IMR-90 (cell line): ENCODE data around the gene LRRC47. TPM values are rescaled to one million over a fixed set of nuclear protein-coding genes. Genes with fewer than 3 reads are reported as not detected.

Source experiments
- ATAC-seq: fragments of 200-7000 bp; cut with Tn5 transposase; 2 replicates; pipeline ENCODE4 v1.9.1; 2020; ENCODE audit warnings: low read depth, mild to moderate bottlenecking, moderate library complexity
- BruUV-seq: library from RNA; stranded (reverse); fragments of 400-500 nt; replicated peaks from 2 replicates; lab custom pipeline; 2021; lab: Mats Ljungman, UMichigan
- CTCF ChIA-PET: fragments of 300-600 bp; formaldehyde crosslinking; extraction: SDS; loops from one replicate; lab custom pipeline; 2021; ENCODE audit warnings: antibody characterized with exemption; lab: Yijun Ruan, JAX
- POLR2A ChIA-PET: fragments of 300-600 bp; sonication (Branson Sonifier 250); formaldehyde crosslinking; loops from one replicate; lab custom pipeline; 2022; ENCODE audit warnings: antibody characterized with exemption; ENCODE audit not compliant: unreplicated experiment; lab: Charles Lee
- DNase-seq: peaks from one replicate; pipeline ENCODE4 v3.0.0; 2013
- H2AFZ ChIP-seq: replicated peaks from 2 replicates; pipeline ENCODE3; 2013; ENCODE audit warnings: low read length, mild to moderate bottlenecking; ENCODE audit not compliant: poor library complexity
- H2AK5ac ChIP-seq: 2 replicates; pipeline ENCODE4 v1.6.1; 2013; ENCODE audit warnings: low read depth, low read length, inconsistent platforms
- H2AK9ac ChIP-seq: replicated peaks from 2 replicates; pipeline ENCODE3; 2013; ENCODE audit warnings: mild to moderate bottlenecking, low read depth, low read length, moderate library complexity; ENCODE audit not compliant: poor library complexity
- H2BK120ac ChIP-seq: 2 replicates; pipeline ENCODE4 v1.6.1; 2013; ENCODE audit warnings: low read depth, low read length, inconsistent platforms
- H2BK15ac ChIP-seq: 3 replicates; pipeline ENCODE4 v1.6.1; 2013; ENCODE audit warnings: low read depth, low read length, inconsistent platforms
- H2BK20ac ChIP-seq: 2 replicates; pipeline ENCODE4 v1.6.1; 2013; ENCODE audit warnings: low read depth, mild to moderate bottlenecking, inconsistent platforms, low read length, moderate library complexity
- H2BK5ac ChIP-seq: 2 replicates; pipeline ENCODE4 v1.6.1; 2013; ENCODE audit warnings: mild to moderate bottlenecking, low read depth, low read length, inconsistent platforms; ENCODE audit not compliant: poor library complexity, severe bottlenecking
- H3K14ac ChIP-seq: replicated peaks from 2 replicates; pipeline ENCODE4 v1.6.1; 2013; ENCODE audit warnings: low read depth, low read length, inconsistent platforms
- H3K18ac ChIP-seq: 2 replicates; pipeline ENCODE4 v1.6.1; 2013; ENCODE audit warnings: low read depth, low read length, control low read depth
- H3K23ac ChIP-seq: 2 replicates; pipeline ENCODE4 v1.6.1; 2013; ENCODE audit warnings: low read depth, low read length, inconsistent platforms
- H3K27ac ChIP-seq: 2 replicates; pipeline ENCODE4 v1.5.1; 2013; ENCODE audit warnings: mild to moderate bottlenecking, control low read depth, low read length; ENCODE audit not compliant: insufficient read depth
- H3K27me3 ChIP-seq: 2 replicates; pipeline ENCODE4 v1.6.1; 2013; ENCODE audit warnings: low read length; ENCODE audit not compliant: control insufficient read depth, insufficient read depth
- H3K36me3 ChIP-seq: 2 replicates; pipeline ENCODE4 v1.6.1; 2013; ENCODE audit warnings: low read length, mixed read lengths; ENCODE audit not compliant: control insufficient read depth, insufficient read depth
- H3K4ac ChIP-seq: 2 replicates; pipeline ENCODE4 v1.6.1; 2013; ENCODE audit warnings: low read depth, low read length, inconsistent platforms
- H3K4me1 ChIP-seq: 2 replicates; pipeline ENCODE4 v1.6.1; 2013; ENCODE audit warnings: low read length, mixed read lengths; ENCODE audit not compliant: control insufficient read depth, insufficient read depth
- H3K4me2 ChIP-seq: 2 replicates; pipeline ENCODE4 v1.6.1; 2013; ENCODE audit warnings: low read depth, mild to moderate bottlenecking, control low read depth, low read length, moderate library complexity
- H3K4me3 ChIP-seq: 2 replicates; pipeline ENCODE4 v1.5.1; 2013; ENCODE audit warnings: low read depth, mild to moderate bottlenecking, control low read depth, low read length, moderate library complexity; ENCODE audit not compliant: insufficient read depth
- H3K56ac ChIP-seq: 2 replicates; pipeline ENCODE4 v1.6.1; 2013; ENCODE audit warnings: low read length, inconsistent platforms; ENCODE audit not compliant: insufficient read depth; ENCODE audit errors: extremely low read depth
- H3K79me1 ChIP-seq, 2 experiments: 2 replicates each; pipeline ENCODE4 v1.6.1; 2013; ENCODE audit warnings: low read length in 2 of 2, inconsistent platforms in 1 of 2, low read depth in 1 of 2
- H3K9ac ChIP-seq: 2 replicates; pipeline ENCODE4 v1.6.1; 2013; ENCODE audit warnings: low read depth, low read length, control low read depth
- H3K9me1 ChIP-seq: 2 replicates; pipeline ENCODE4 v1.6.1; 2013; ENCODE audit warnings: low read length, inconsistent platforms; ENCODE audit not compliant: insufficient read depth
- H3K9me3 ChIP-seq: 2 replicates; pipeline ENCODE4 v1.6.1; 2013; ENCODE audit warnings: low read length; ENCODE audit not compliant: control insufficient read depth, insufficient read depth
- H4K20me1 ChIP-seq: 2 replicates; pipeline ENCODE4 v1.6.1; 2013; ENCODE audit warnings: low read length, inconsistent platforms; ENCODE audit not compliant: insufficient read depth
- H4K5ac ChIP-seq: 2 replicates; pipeline ENCODE4 v1.6.1; 2013; ENCODE audit warnings: mild to moderate bottlenecking, low read depth, low read length, control low read depth
- H4K8ac ChIP-seq, 2 experiments: 2 replicates each; pipeline ENCODE4 v1.6.1; 2013; ENCODE audit warnings: low read depth in 2 of 2, low read length in 2 of 2, control low read depth in 1 of 2, inconsistent platforms in 1 of 2
- H4K91ac ChIP-seq: 2 replicates; pipeline ENCODE4 v1.6.1; 2013; ENCODE audit warnings: low read depth, low read length, inconsistent platforms; ENCODE audit not compliant: insufficient read depth
- BHLHE40 ChIP-seq: fragments of 150-350 bp; IDR thresholded peaks from 2 replicates; pipeline ENCODE4 v1.6.1; 2016; ENCODE audit warnings: mild to moderate bottlenecking, low read depth, low read length
- CHD1 ChIP-seq: IDR thresholded peaks from 2 replicates; pipeline ENCODE4 v1.6.1; 2012; ENCODE audit warnings: low read depth, low read length, improper control_type of control experiment
- POLR2A ChIP-seq: IDR thresholded peaks from 2 replicates; pipeline ENCODE4 v1.6.1; 2012; ENCODE audit warnings: mild to moderate bottlenecking, low read depth, low read length
- RFX5 ChIP-seq: IDR thresholded peaks from 2 replicates; pipeline ENCODE4 v1.8.0; 2012; ENCODE audit warnings: low read depth, mild to moderate bottlenecking, low read length, moderate library complexity
- SMC3 ChIP-seq: fragments of 150-350 bp; IDR thresholded peaks from 2 replicates; pipeline ENCODE4 v1.6.1; 2016; ENCODE audit warnings: low read depth, mild to moderate bottlenecking, antibody characterized with exemption, low read length, moderate library complexity
- WGBS, 2 experiments: methylation state at CpG; one replicate each; pipeline versions ENCODE4 v1.1.5 to v1.1.7; 2013; ENCODE audit warnings: missing lambda C conversion rate in 2 of 2; ENCODE audit not compliant: insufficient read length in 1 of 2; ENCODE audit errors: extremely low coverage in 2 of 2; 5-methylcytosine and 5-hydroxymethylcytosine counted together
- dilution Hi-C: fragments of 300-500 bp; cut with HindIII; formaldehyde crosslinking; loops from one replicate; pipeline ENCODE4 v1.14.3; 2018; ENCODE audit warnings: low sequenced_read_pairs; ENCODE audit not compliant: unreplicated experiment
- in situ Hi-C: fragments of 300-500 bp; cut with MboI; formaldehyde crosslinking; loops from 3 replicates; pipeline ENCODE4 v1.14.3; 2019; ENCODE audit warnings: low sequenced_read_pairs, inconsistent platforms, mixed read lengths
- intact Hi-C: fragments of 100-400 bp; cut with micrococcal nuclease; formaldehyde crosslinking; loops from 2 replicates; pipeline ENCODE4 v1.10.0; 2022
- polyA plus RNA-seq, 3 experiments: library from polyadenylated mRNA; depleted of rRNA; stranded (reverse); fragments of >200 nt; gene quantifications; 2 replicates each; pipeline ENCODE4 v1.2.3, GENCODE V29; 2012; ENCODE audit warnings: low replicate concordance in 1 of 3
- total RNA-seq: library from RNA; depleted of rRNA; stranded (reverse); fragments of >200 nt; gene quantifications from 2 replicates; pipeline ENCODE4 v1.2.3, GENCODE V29; 2012

Gene LRRC47
- total and polyA plus RNA-seq, 2 of the 4 experiments (the other 2 are of a cell fraction) = 15.2 to 19.7 TPM

DNA sequence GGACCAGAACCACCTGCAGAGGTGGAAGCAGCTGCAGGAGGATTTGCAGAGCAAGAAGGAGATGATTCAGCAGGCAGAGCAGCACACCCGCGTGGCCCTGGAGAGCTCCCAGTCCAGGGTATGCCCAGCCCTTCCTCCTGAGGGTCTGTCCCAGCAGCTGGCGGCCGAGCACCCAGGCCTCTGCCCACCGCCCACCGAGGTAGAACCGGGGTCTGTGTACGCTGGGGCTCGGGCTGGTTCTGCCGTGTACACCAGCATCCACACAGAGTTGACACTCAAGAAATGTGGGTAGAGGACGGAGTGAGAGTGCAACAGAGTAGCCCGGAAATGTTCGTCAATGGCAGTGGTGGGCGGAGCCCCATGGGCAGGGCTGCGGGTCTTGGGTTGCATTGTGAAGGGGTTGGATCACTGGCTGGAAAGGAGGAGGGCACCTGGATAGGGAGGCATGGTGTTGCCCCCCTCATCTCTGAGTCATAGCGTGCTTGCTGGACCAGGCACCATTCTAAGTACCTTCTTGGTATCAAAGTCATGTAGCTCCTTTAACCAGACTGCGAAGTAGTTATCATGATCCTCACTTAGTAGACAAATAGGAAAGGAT, 28.9 kb downstream of the LRRC47 start:
- Histone ChIP-seq H4K5ac (no peak overlapping the region), H2BK20ac (no peak overlapping the region), H3K4me2 (no peak overlapping the region), H2AK9ac (peak overlapping the region; percentile 5), H2BK15ac (no peak overlapping the region), H2BK5ac (no peak overlapping the region), H4K8ac (no peak overlapping the region), H4K91ac (no peak overlapping the region), H2AK5ac (no peak overlapping the region), H2AFZ (no peak overlapping the region), H3K27me3 (peaks cover 12% of the 10 kb centered on the region), H2BK120ac (no peak overlapping the region), H3K4me1 (peaks cover 4% of the 10 kb centered on the region), H3K9ac (no peak overlapping the region), H3K23ac (no peak overlapping the region), H3K4ac (no peak overlapping the region), H3K14ac (no peak overlapping the region), H3K9me3 (no peaks in the 10 kb centered on the region), H3K79me1 (no peaks in the 10 kb centered on the region), H4K20me1 (no peaks in the 10 kb centered on the region), H3K36me3 (no peaks in the 10 kb centered on the region), H3K27ac (no peak overlapping the region), H3K4me3 (no peak overlapping the region), H3K18ac (no peak overlapping the region), H3K9me1 (no peaks in the 10 kb centered on the region), H3K56ac (no peak overlapping the region)
- POLR2A ChIA-PET = interaction anchor here (0.5 kb wide), 1 partner anchor 12 kb away, joined by 3 read pairs; no protein-coding TSS in a partner anchor
- no TSS peak for BruUV-seq
- ATAC-seq (no peak), DNase-seq (no peak)
- TF ChIP-seq CHD1 (no peak), POLR2A (no peak), RFX5 (no peak), BHLHE40 (no peak), SMC3 (no peak)
- dilution Hi-C loops = no loop called here
- no CpG with 5 or more reads among the region's 17 CpGs for WGBS, 2 experiments
- in situ Hi-C loops = no loop called here
- intact Hi-C loops = no loop called here
- CTCF ChIA-PET = no interaction called here
